Lung (tissue), 12 donors: ENCODE measurements around the gene ARID2. TPM values are rescaled to one million over a fixed set of nuclear protein-coding genes. Genes with fewer than 3 reads are reported as not detected.

Source experiments
- ATAC-seq: fragments of 200-7000 bp; cut with Tn5 transposase; one replicate; pipeline ENCODE4 v1.9.1; 2020; ENCODE audit warnings: moderate number of reproducible peaks; ENCODE audit not compliant: insufficient read depth, low FRiP score
- DNase-seq, 3 donors: peaks; one replicate each; pipeline ENCODE4 v3.0.0-alpha.2; 2013 to 2017
- H3K27ac ChIP-seq, 2 donors: one replicate each; pipeline ENCODE4 v1.5.1; 2013; ENCODE audit warnings: mild to moderate bottlenecking in 2 of 2, moderate library complexity in 2 of 2, control low read depth in 1 of 2, inconsistent platforms in 1 of 2, low read depth in 1 of 2, low read length in 1 of 2
- H3K27me3 ChIP-seq, 3 donors: one replicate each; pipeline ENCODE4 v1.5.1; 2013; ENCODE audit warnings: low read length in 2 of 3; ENCODE audit not compliant: control insufficient read depth in 3 of 3, insufficient read depth in 3 of 3
- H3K36me3 ChIP-seq, 4 donors: one replicate each; pipeline ENCODE4 v1.5.1; 2013; ENCODE audit warnings: low read length in 4 of 4, mild to moderate bottlenecking in 1 of 4, moderate library complexity in 1 of 4; ENCODE audit not compliant: control insufficient read depth in 4 of 4, insufficient read depth in 4 of 4
- H3K4me1 ChIP-seq, 5 donors: one replicate each; pipeline ENCODE4 v1.5.1; 2013; ENCODE audit warnings: low read length in 5 of 5, mild to moderate bottlenecking in 2 of 5, moderate library complexity in 1 of 5; ENCODE audit not compliant: control insufficient read depth in 5 of 5, insufficient read depth in 5 of 5
- H3K4me3 ChIP-seq: one replicate; pipeline ENCODE4 v1.5.1; 2013; ENCODE audit warnings: mild to moderate bottlenecking, control low read depth, moderate library complexity
- H3K9ac ChIP-seq, 2 donors: one replicate each; pipeline ENCODE4 v1.5.1; 2013; ENCODE audit warnings: low read length in 2 of 2, control low read depth in 1 of 2; ENCODE audit not compliant: insufficient read depth in 1 of 2
- H3K9me3 ChIP-seq, 4 donors: one replicate each; pipeline ENCODE4 v1.5.1; 2013; ENCODE audit warnings: low read length in 3 of 4, mild to moderate bottlenecking in 1 of 4, moderate library complexity in 1 of 4; ENCODE audit not compliant: control insufficient read depth in 4 of 4, insufficient read depth in 3 of 4
- WGBS, 2 donors: extraction: QIAGEN DNeasy Blood & Tissue Kit; methylation state at CpG; one replicate each; pipeline ENCODE4 v1.1.7; 2013; 5-methylcytosine and 5-hydroxymethylcytosine counted together
- polyA plus RNA-seq, 2 donors: library from polyadenylated mRNA; stranded (reverse); fragments of 200-250 nt; gene quantifications; one replicate each; pipeline ENCODE4 v1.2.1, GENCODE V29; 2013
- total RNA-seq, 2 donors: library from RNA; depleted of rRNA in 1 of 2; stranded (reverse); fragments of >200 nt in 1 of 2; gene quantifications; one replicate each; pipeline ENCODE4 v1.2.1, GENCODE V29; 2014 to 2021
- TF ChIP-seq, protein P1 (sequence below): IDR thresholded peaks from 2 replicates; pipeline ENCODE4 v1.5.1; 2012; ENCODE audit warnings: mild to moderate bottlenecking; ENCODE audit errors: control extremely low read depth, extremely low read depth
- donor health status: control.
- donor health status: control.
- donor health status: Bipolar disorder and iron deficiency.
- donor health status: healthy.
- donor health status: DM: yes; HTN: yes; CAD: no.

ARID2 gene
- total and polyA plus RNA-seq, 4 donors = 5.3 to 79.2 (median 17.5) TPM

DNA sequence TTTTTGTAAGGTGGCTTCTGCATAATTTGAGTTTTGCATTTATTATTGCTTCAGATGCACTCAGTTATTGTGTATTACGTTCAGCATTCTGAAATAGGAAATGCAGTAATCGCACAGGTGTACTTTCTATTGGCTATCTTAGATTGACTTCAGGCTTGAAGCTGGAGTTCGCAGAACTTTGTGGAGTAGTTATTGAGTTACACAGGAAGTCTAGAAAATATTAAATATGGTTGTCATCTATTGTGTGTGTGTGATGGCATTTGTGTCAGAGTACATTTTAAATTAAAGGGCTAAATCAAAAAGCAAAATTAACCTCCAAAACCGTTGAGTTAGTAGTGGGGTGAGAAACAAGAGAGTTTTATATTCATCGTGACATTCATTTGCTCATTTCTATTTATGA is 2.7 kb downstream of the ARID2 start:
- TF ChIP-seq, protein P1, sequence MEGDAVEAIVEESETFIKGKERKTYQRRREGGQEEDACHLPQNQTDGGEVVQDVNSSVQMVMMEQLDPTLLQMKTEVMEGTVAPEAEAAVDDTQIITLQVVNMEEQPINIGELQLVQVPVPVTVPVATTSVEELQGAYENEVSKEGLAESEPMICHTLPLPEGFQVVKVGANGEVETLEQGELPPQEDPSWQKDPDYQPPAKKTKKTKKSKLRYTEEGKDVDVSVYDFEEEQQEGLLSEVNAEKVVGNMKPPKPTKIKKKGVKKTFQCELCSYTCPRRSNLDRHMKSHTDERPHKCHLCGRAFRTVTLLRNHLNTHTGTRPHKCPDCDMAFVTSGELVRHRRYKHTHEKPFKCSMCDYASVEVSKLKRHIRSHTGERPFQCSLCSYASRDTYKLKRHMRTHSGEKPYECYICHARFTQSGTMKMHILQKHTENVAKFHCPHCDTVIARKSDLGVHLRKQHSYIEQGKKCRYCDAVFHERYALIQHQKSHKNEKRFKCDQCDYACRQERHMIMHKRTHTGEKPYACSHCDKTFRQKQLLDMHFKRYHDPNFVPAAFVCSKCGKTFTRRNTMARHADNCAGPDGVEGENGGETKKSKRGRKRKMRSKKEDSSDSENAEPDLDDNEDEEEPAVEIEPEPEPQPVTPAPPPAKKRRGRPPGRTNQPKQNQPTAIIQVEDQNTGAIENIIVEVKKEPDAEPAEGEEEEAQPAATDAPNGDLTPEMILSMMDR = no peak
- Histone ChIP-seq H3K9ac (peak overlapping the region in 1 of 2 donors; percentile 79), H3K4me3 (no peak overlapping the region), H3K27me3 (no peaks in the 10 kb centered on the region), H3K36me3 (peaks cover 0 to 5% (median 0%) of the 10 kb centered on the region in 4 donors), H3K4me1 (peaks cover 0 to 32% (median 6%) of the 10 kb centered on the region in 5 donors), H3K9me3 (peaks cover 0 to under 1% (median 0%) of the 10 kb centered on the region in 4 donors), H3K27ac (peak overlapping the region in 1 of 2 donors; percentile 45)
- 9 to 13% methylated on average over 5 of the region's 5 CpGs for WGBS, 2 donors
- DNase-seq = peak in 2 of 3 donors; percentile 26 to 46
- no peak for ATAC-seq

DNA sequence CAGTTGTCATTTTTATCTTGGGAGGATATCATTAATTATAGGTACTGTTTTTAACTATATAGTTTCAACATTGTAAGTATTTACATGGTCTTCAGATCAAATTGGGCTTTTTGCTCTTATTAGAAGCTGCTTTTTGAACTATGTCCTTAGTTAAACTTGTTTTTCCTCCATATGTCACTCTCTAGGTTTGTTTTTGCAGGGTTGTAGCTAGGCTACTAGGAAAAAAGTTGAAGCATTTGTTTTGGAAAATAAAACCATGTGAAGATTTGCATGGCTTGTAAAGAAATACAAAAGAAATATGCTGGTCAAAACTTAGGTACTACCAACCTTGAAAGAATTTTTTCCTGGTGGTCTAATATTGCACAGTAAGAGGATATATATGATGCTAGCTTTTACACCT is 3.4 kb downstream of the ARID2 start:
- TF ChIP-seq, protein P1 = no peak
- Histone ChIP-seq H3K9ac (no peak overlapping the region), H3K4me3 (no peak overlapping the region), H3K27me3 (no peaks in the 10 kb centered on the region), H3K9me3 (peaks cover 0 to 5% (median 0%) of the 10 kb centered on the region in 4 donors), H3K36me3 (peaks cover 0 to 12% (median 2%) of the 10 kb centered on the region in 4 donors), H3K4me1 (peaks cover 0 to 30% (median 6%) of the 10 kb centered on the region in 5 donors), H3K27ac (peak overlapping the region in 1 of 2 donors; percentile 45)
- DNase-seq (peak in 2 of 3 donors; percentile 22 to 32), ATAC-seq (no peak)

DNA sequence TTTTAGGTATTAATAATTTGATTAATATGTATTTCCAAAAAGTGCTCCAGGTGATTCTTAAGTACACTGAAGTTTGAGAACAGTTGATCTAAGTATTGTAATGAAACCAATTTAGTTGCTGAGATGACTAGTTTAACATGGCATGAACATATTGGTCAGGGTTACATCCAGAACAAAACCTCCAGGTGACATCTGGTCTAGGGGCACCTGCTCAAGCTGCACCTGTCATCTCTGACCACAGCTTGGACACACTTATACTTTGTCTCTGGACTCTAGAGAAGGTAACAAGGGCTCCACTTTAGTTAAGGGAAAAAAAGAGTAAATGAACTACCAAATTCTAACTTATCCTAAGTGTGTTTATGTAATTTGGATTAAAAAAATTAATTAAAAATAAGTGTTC is 8.1 kb downstream of the ARID2 start:
- peaks cover 0 to 13% (median 5%) of the 10 kb centered on the region in 5 donors for H3K4me1 ChIP-seq
- no peak overlapping the region for H3K4me3 ChIP-seq
- no peak for ATAC-seq
- no peak overlapping the region for H3K9ac ChIP-seq
- no peaks in the 10 kb centered on the region for H3K27me3 ChIP-seq
- H3K27ac ChIP-seq = no peak overlapping the region
- H3K36me3 ChIP-seq = peaks cover 0 to 24% (median 4%) of the 10 kb centered on the region in 4 donors
- peaks cover 0 to 5% (median 0%) of the 10 kb centered on the region in 4 donors for H3K9me3 ChIP-seq
- DNase-seq = no peak
- TF ChIP-seq, protein P1 = no peak

- 96 to 100% methylated on average over 1 of the region's 1 CpG for WGBS, 2 donors
- peaks cover 0 to 2% (median 0%) of the 10 kb centered on the region in 4 donors for H3K9me3 ChIP-seq
- TF ChIP-seq, protein P1 = no peak
- DNase-seq (no peak), ATAC-seq (no peak)
- peaks cover 0 to 2% (median 0%) of the 10 kb centered on the region in 5 donors for H3K4me1 ChIP-seq
- H3K9ac ChIP-seq = no peak overlapping the region
- H3K27me3 ChIP-seq = no peaks in the 10 kb centered on the region
- no peak overlapping the region for H3K4me3 ChIP-seq
- H3K27ac ChIP-seq = no peak overlapping the region
- H3K36me3 ChIP-seq = peaks cover 0 to 19% (median 6%) of the 10 kb centered on the region in 4 donors
Observed at GRCh38 chr12:45742590-45742989, 13.1 kb downstream of the ARID2 start.
